Measurements from ENCODE around the gene YTHDF2.

The YTHDF2 gene

DNA sequence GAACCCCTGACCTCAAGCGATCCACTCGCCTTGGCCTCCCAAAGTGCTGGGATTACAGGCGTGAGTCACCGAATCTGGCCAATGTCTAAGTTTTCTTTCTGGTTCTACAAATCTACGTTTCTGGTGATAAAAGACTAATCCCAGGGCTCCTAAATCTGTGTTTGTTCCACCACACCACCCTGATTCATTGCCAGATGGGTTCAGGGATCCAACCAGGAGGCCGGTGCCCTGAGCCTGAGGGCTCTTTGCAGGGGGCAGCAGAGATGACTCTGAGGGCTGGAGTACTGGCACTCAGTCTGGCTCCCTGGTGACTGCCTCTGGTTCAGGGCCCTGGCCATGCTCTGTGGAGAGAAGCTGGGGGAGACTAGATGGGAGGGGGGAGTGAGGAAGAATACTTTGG lies 64.7 kb downstream of the YTHDF2 start:
- Histone ChIP-seq H3K27ac (ENCODE audit: low read depth, low read length, severe bottlenecking) (no peak overlapping the region), H3K9me3 (ENCODE audit: control insufficient read depth, low read length) (no peaks in the 10 kb centered on the region)
- 90 to 98% methylated on average over 5 to 6 of the region's 6 CpGs for WGBS, 2 experiments (ENCODE audit: insufficient coverage in 2 of 2)

DNA sequence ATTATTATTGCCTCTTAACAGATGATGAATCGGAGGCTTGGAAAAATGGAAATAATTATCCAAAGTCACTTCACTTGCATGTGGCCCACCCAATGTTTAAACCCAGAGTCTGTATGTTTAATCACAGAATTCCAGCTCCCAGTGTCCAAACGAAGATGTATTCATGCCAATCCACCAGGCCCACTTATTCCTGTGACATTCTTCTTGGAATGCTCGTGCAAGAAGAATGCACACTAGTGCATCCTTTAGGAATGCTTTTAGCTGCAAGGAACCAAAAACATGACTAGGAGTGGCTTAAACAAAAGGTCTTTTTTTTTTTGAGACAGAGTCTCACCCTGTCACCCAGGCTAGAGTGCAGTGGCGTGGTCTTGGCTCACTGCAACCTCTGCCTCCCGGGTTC lies 66.3 kb downstream of the YTHDF2 start:
- 83 to 94% methylated on average over 2 to 4 of the region's 5 CpGs for WGBS, 2 experiments (ENCODE audit: insufficient coverage in 2 of 2)
- Histone ChIP-seq H3K4me3 (ENCODE audit: extremely low read depth, insufficient read depth, low read length, poor library complexity, severe bottlenecking) (no peak overlapping the region), H3K4me1 (ENCODE audit: control insufficient read depth, insufficient read depth, low read length, poor library complexity, severe bottlenecking) (peaks cover 13% of the 10 kb centered on the region), H3K9me3 (ENCODE audit: control insufficient read depth, low read length) (no peaks in the 10 kb centered on the region), H3K36me3 (ENCODE audit: control insufficient read depth, insufficient read depth, low read length) (no peaks in the 10 kb centered on the region), H3K27ac (ENCODE audit: low read depth, low read length, severe bottlenecking) (no peak overlapping the region)

More for the DNA sequence above, 64.7 kb downstream of the YTHDF2 start:
- Histone ChIP-seq H3K4me3 (ENCODE audit: extremely low read depth, insufficient read depth, low read length, poor library complexity, severe bottlenecking) (no peak overlapping the region), H3K36me3 (ENCODE audit: control insufficient read depth, insufficient read depth, low read length) (no peaks in the 10 kb centered on the region), H3K4me1 (ENCODE audit: control insufficient read depth, insufficient read depth, low read length, poor library complexity, severe bottlenecking) (peaks cover 13% of the 10 kb centered on the region)

DNA sequence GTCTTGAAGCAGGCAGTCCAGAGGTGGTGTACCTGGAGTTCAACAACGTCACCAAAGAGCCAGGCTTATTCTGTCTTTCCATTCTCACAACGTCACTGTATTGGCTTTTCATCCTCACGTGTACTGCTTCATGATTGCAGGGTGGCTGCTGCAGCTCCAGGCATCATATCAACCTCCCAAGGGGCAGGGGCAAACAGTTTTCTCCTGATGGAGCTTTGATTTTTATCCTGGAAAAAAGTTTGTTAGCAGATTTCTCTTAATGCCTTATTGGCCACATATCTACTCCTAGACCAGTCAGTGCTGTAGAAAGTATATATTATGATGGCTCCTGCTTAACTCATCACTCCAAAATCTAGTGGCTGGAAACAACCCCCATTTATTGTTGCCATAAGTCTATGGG lies 66.9 kb downstream of the YTHDF2 start:
- no peak overlapping the region for H3K27ac ChIP-seq (ENCODE audit: low read depth, low read length, severe bottlenecking)
- no peak overlapping the region for H3K4me3 ChIP-seq (ENCODE audit: extremely low read depth, insufficient read depth, low read length, poor library complexity, severe bottlenecking)
- no peaks in the 10 kb centered on the region for H3K36me3 ChIP-seq (ENCODE audit: control insufficient read depth, insufficient read depth, low read length)
- H3K4me1 ChIP-seq (ENCODE audit: control insufficient read depth, insufficient read depth, low read length, poor library complexity, severe bottlenecking), result peaks cover 13% of the 10 kb centered on the region
- H3K9me3 ChIP-seq (ENCODE audit: control insufficient read depth, low read length), result no peaks in the 10 kb centered on the region
- 96 to 100% methylated on average over 1 to 3 of the region's 3 CpGs for WGBS, 2 experiments (ENCODE audit: insufficient coverage in 2 of 2)

DNA sequence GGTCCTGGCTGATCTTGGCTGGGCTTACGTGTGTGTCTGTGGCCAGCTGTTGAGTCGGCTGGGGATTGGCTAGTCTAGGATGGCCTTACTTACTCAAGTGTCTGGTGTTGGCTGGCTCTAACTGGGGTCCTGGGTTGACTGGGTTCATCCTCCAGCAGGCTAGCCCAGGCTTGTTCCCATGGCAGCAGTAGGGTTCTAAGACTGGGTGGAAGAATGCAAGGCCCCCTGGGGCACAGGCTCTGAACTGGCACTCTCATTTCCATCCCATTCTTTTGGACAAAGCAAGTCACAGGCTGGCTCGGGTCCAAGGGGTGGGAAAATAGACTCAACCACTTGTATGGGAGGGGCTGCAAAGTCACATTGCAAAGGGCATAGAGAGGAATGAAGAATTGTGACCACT lies 67.3 kb downstream of the YTHDF2 start:
- no peak overlapping the region for H3K4me3 ChIP-seq (ENCODE audit: extremely low read depth, insufficient read depth, low read length, poor library complexity, severe bottlenecking)
- H3K36me3 ChIP-seq (ENCODE audit: control insufficient read depth, insufficient read depth, low read length), result no peaks in the 10 kb centered on the region
- no peak overlapping the region for H3K27ac ChIP-seq (ENCODE audit: low read depth, low read length, severe bottlenecking)
- H3K9me3 ChIP-seq (ENCODE audit: control insufficient read depth, low read length), result no peaks in the 10 kb centered on the region
- whole genome bisulfite sequencing, 2 experiments (ENCODE audit: insufficient coverage in 2 of 2), result 95 to 100% methylated on average over 1 to 2 of the region's 3 CpGs
- H3K4me1 ChIP-seq (ENCODE audit: control insufficient read depth, insufficient read depth, low read length, poor library complexity, severe bottlenecking), result peaks cover 13% of the 10 kb centered on the region

DNA sequence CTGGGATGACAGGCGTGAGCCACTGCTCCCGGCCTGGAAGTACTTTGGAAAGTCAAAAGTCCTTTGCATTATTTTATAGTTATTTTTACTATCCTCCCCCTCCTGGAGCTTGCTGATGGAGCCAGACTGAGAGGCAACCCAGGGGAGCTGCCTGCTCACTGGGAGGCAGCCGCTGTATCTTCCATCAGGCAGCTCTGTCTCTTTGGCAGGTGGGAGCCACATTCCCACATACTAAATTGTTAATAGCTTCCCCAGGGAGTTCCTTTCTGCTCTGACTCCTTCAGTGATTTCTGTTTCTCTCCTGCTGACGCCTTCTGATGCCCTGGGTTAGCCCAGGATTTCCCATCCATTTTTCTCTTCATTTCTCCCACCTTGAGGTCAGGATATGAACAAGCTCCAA lies 70.3 kb downstream of the YTHDF2 start:
- H3K9me3 ChIP-seq (ENCODE audit: control insufficient read depth, low read length), result no peaks in the 10 kb centered on the region
- H3K27ac ChIP-seq (ENCODE audit: low read depth, low read length, severe bottlenecking), result no peak overlapping the region
- no peak overlapping the region for H3K4me3 ChIP-seq (ENCODE audit: extremely low read depth, insufficient read depth, low read length, poor library complexity, severe bottlenecking)
- H3K4me1 ChIP-seq (ENCODE audit: control insufficient read depth, insufficient read depth, low read length, poor library complexity, severe bottlenecking), result peaks cover 4% of the 10 kb centered on the region
- H3K36me3 ChIP-seq (ENCODE audit: control insufficient read depth, insufficient read depth, low read length), result no peaks in the 10 kb centered on the region
- WGBS, 2 experiments (ENCODE audit: insufficient coverage in 2 of 2), result 61 to 67% methylated on average over 2 of the region's 4 CpGs

DNA sequence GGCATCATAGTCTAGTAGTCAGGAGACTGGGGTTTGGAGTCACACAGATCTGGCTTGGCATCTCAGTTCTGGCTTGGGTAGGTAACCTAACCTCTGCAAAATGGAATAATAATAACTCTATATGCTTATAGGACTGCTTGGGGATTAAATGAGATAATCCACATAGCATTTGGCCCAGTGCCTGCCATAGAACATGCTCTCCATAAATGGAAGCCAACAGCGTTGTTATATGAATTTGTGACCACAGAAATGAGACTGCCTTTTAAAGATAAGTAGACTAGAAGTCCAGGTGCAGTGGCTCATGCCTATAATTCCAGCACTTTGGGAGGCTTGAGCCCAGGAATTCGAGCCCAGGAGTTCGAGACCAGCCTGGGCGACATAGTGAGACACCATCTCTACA lies 71.2 kb downstream of the YTHDF2 start:
- 73% methylated on average over 1 of the region's 4 CpGs; no CpG with 5 or more reads in 1 of the 2 experiments for WGBS, 2 experiments (ENCODE audit: insufficient coverage in 2 of 2)
- no peak overlapping the region for H3K27ac ChIP-seq (ENCODE audit: low read depth, low read length, severe bottlenecking)
- H3K4me1 ChIP-seq (ENCODE audit: control insufficient read depth, insufficient read depth, low read length, poor library complexity, severe bottlenecking), result no peaks in the 10 kb centered on the region
- no peaks in the 10 kb centered on the region for H3K9me3 ChIP-seq (ENCODE audit: control insufficient read depth, low read length)
- no peak overlapping the region for H3K4me3 ChIP-seq (ENCODE audit: extremely low read depth, insufficient read depth, low read length, poor library complexity, severe bottlenecking)
- H3K36me3 ChIP-seq (ENCODE audit: control insufficient read depth, insufficient read depth, low read length), result no peaks in the 10 kb centered on the region

DNA sequence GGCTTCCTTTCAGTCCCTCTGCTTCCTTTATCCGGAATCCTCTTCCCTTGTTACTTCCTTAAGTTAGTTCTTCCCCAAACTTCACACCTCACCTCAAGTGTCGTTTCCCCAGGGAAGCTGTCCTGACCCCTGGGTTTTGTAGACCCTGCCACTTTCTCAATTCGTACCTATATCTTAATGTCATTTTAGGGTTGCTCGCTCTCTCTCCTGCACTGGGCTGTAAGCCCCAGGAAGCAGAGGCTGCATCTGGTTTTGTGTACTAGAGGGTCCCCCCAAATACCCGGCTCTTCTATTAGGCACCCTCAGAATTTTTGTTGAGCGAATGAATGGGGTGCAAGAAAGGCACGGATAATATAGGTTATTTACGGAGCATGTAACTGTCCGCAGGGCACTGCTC lies 74.6 kb downstream of the YTHDF2 start:
- H3K4me1 ChIP-seq (ENCODE audit: control insufficient read depth, insufficient read depth, low read length, poor library complexity, severe bottlenecking), result peaks cover 25% of the 10 kb centered on the region

DNA sequence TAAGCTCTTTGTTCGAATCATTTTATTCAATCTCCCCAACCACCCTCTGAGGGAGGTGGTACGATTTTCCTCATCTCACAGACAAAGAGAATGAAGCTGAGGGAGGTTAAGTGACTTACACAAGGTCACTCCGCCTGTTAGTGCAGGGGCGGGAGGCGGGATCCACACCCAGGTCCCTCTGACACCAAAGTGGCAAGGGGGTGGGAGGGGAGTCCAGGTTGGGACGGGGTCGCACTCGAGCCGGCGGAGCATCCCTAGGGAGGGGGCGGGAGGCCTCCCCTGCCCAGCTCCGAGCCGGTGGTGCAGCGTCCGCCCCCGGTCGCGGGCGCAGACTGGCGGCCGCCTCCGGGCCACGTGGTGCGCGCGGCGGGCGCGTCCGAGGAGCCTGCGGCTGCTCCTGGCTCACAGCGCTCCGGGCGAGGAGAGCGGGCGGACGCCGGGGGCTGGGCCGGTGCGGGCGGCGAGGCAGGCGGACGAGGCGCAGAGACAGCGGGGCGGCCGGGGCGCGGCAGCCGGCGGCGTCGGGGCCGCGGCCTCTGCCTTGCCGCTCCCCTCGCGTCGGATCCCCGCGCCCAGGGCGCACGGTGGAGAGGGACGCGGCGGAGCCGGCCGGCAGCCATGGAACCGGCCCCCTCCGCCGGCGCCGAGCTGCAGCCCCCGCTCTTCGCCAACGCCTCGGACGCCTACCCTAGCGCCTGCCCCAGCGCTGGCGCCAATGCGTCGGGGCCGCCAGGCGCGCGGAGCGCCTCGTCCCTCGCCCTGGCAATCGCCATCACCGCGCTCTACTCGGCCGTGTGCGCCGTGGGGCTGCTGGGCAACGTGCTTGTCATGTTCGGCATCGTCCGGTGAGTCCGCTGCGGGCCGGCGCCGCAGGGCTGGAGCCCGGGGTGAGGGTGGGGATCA lies 75.3 kb downstream of the YTHDF2 start, which contains the start of gene OPRD1:
OPRD1 (plus strand) TSS at position 405 of the 903 bp plus-strand sequence; CDS start at position 619, 214 bp downstream.
- Histone ChIP-seq H3K4me3 (ENCODE audit: extremely low read depth, insufficient read depth, low read length, poor library complexity, severe bottlenecking) (peak within 1 kb of the TSS; percentile 33), H3K4me1 (ENCODE audit: control insufficient read depth, insufficient read depth, low read length, poor library complexity, severe bottlenecking) (peaks cover 30% of the 10 kb centered on the region), H3K27ac (ENCODE audit: low read depth, low read length, severe bottlenecking) (no peak within 1 kb of the TSS), H3K9me3 (ENCODE audit: control insufficient read depth, low read length) (no peaks in the 10 kb centered on the region), H3K36me3 (ENCODE audit: control insufficient read depth, insufficient read depth, low read length) (no peaks in the 10 kb centered on the region)
- WGBS, 2 experiments (ENCODE audit: insufficient coverage in 2 of 2), result 5 to 7% methylated on average over 80 to 92 of the region's 108 CpGs

More for the DNA sequence above, 74.6 kb downstream of the YTHDF2 start:
- Histone ChIP-seq H3K36me3 (ENCODE audit: control insufficient read depth, insufficient read depth, low read length) (no peaks in the 10 kb centered on the region), H3K4me3 (ENCODE audit: extremely low read depth, insufficient read depth, low read length, poor library complexity, severe bottlenecking) (no peak overlapping the region), H3K9me3 (ENCODE audit: control insufficient read depth, low read length) (no peaks in the 10 kb centered on the region), H3K27ac (ENCODE audit: low read depth, low read length, severe bottlenecking) (no peak overlapping the region)
- 75 to 91% methylated on average over 3 to 6 of the region's 9 CpGs for WGBS, 2 experiments (ENCODE audit: insufficient coverage in 2 of 2)

DNA sequence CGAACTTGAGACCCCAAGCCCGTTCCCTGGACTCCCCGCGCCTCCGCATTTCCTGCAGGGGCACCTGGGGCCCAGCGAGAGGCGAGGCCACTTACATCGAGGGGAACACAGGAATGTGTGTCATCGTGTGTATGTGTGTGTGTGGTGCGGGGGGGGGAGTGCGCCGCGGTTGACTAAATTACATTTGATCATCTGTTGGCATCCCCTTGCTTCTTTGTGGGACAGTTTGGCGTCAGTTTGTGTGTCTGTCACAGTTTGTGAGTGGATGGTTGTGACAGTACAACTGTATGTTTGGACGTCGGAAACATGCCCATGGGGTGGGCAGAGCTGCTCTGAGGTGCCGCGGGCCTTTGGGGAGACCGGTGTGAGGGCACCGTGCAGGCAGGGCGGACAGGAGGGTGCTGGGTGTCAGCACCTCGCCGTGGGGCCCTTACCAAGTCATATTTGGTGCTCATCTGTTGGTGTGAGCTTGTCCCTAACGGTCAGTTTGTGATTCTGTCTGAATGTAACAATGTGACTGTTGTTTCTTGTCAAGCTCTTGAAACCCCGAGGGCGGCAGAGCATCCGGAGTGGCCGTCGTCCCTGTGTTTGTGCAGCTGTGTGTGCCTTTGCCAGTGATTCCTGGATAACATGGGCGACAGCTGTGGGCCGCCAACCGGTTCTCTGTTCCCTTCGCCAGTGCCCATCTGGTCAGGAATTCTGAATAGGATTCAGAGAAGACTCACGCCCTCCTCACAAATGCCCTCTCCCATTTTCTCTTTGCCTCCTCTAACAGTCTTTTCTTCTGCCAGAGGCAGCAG lies 76.1 kb downstream of the YTHDF2 start:
- Histone ChIP-seq H3K36me3 (ENCODE audit: control insufficient read depth, insufficient read depth, low read length) (no peaks in the 10 kb centered on the region), H3K4me1 (ENCODE audit: control insufficient read depth, insufficient read depth, low read length, poor library complexity, severe bottlenecking) (peaks cover 30% of the 10 kb centered on the region), H3K4me3 (ENCODE audit: extremely low read depth, insufficient read depth, low read length, poor library complexity, severe bottlenecking) (peak overlapping the region; percentile 33), H3K27ac (ENCODE audit: low read depth, low read length, severe bottlenecking) (no peak overlapping the region), H3K9me3 (ENCODE audit: control insufficient read depth, low read length) (no peaks in the 10 kb centered on the region)
- WGBS, 2 experiments (ENCODE audit: insufficient coverage in 2 of 2), result 73 to 78% methylated on average over 23 to 33 of the region's 34 CpGs

DNA sequence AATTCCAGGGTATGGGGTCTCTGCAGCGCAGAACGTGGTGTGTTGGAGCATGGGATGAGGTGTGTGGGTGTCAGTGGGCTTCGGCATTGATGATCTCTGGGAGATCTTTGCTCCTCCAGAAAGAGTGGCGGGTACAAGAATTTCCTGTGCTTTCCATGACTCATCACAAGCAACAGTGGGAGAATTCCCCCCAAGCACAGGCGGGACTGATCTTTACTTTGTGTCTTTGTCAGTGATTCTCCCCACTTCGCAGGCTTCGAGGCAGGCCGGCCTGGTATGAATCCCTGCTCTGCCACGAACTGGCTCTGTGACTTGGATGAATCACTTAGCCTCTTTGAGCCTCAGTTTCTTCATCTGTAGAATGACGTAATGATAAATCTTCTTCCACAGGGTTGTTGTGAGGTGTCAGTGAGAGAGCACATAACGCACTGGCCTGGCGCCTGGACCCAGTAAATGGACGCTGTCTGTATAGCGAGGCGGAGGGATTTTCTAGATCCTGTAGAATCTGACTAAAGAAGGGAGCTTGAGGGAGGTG lies 77.3 kb downstream of the YTHDF2 start:
- Histone ChIP-seq H3K36me3 (ENCODE audit: control insufficient read depth, insufficient read depth, low read length) (no peaks in the 10 kb centered on the region), H3K4me3 (ENCODE audit: extremely low read depth, insufficient read depth, low read length, poor library complexity, severe bottlenecking) (no peak overlapping the region), H3K4me1 (ENCODE audit: control insufficient read depth, insufficient read depth, low read length, poor library complexity, severe bottlenecking) (peaks cover 30% of the 10 kb centered on the region), H3K27ac (ENCODE audit: low read depth, low read length, severe bottlenecking) (no peak overlapping the region), H3K9me3 (ENCODE audit: control insufficient read depth, low read length) (no peaks in the 10 kb centered on the region)
- WGBS, 2 experiments (ENCODE audit: insufficient coverage in 2 of 2), result 87% methylated on average over 11 to 13 of the region's 15 CpGs
